Mesendoderm (in vitro differentiated cells): ENCODE data around the gene RBP3.

Source experiments
- DNase-seq: peaks from one replicate; pipeline ENCODE4 v3.0.0; 2013
- H2AK5ac ChIP-seq: 2 replicates; pipeline ENCODE4 v1.6.1; 2013; ENCODE audit warnings: low read length, inconsistent platforms
- H2BK120ac ChIP-seq: 2 replicates; pipeline ENCODE4 v1.6.1; 2013; ENCODE audit warnings: low read depth, mild to moderate bottlenecking, low read length, moderate library complexity, mixed read lengths
- H2BK15ac ChIP-seq: replicated peaks from 2 replicates; pipeline ENCODE4 v1.6.1; 2013; ENCODE audit warnings: low read depth, mild to moderate bottlenecking, moderate library complexity
- H2BK5ac ChIP-seq: 2 replicates; pipeline ENCODE4 v1.6.1; 2013; ENCODE audit warnings: low read length, inconsistent platforms
- H3K18ac ChIP-seq: 2 replicates; pipeline ENCODE4 v1.6.1; 2013; ENCODE audit warnings: mild to moderate bottlenecking, low read length, mixed read lengths
- H3K23ac ChIP-seq: one replicate; pipeline ENCODE4 v1.6.1; 2013; ENCODE audit warnings: low read length
- H3K27ac ChIP-seq: 2 replicates; pipeline ENCODE4 v1.5.1; 2013; ENCODE audit warnings: low read depth, mild to moderate bottlenecking, inconsistent platforms, low read length, moderate library complexity
- H3K27me3 ChIP-seq: 2 replicates; pipeline ENCODE4 v1.6.1; 2013; ENCODE audit warnings: low read length, control low read depth, mild to moderate bottlenecking, inconsistent platforms; ENCODE audit not compliant: insufficient read depth, poor library complexity
- H3K36me3 ChIP-seq: 2 replicates; pipeline ENCODE4 v1.6.1; 2013; ENCODE audit warnings: low read length, inconsistent platforms; ENCODE audit not compliant: control insufficient read depth, insufficient read depth
- H3K4ac ChIP-seq: one replicate; pipeline ENCODE4 v1.6.1; 2013; ENCODE audit warnings: low read depth, mild to moderate bottlenecking, low read length, moderate library complexity
- H3K4me1 ChIP-seq: 2 replicates; pipeline ENCODE4 v1.6.1; 2013; ENCODE audit warnings: low read depth, low read length, inconsistent platforms; ENCODE audit not compliant: control insufficient read depth
- H3K4me2 ChIP-seq: 2 replicates; pipeline ENCODE4 v1.6.1; 2013; ENCODE audit warnings: low read length
- H3K4me3 ChIP-seq: 2 replicates; pipeline ENCODE4 v1.5.1; 2013; ENCODE audit warnings: mild to moderate bottlenecking, low read length
- H3K56ac ChIP-seq: one replicate; pipeline ENCODE4 v1.6.1; 2013; ENCODE audit warnings: low read length
- H3K79me1 ChIP-seq: 2 replicates; pipeline ENCODE4 v1.6.1; 2013; ENCODE audit warnings: low read length, inconsistent platforms
- H3K79me2 ChIP-seq: 2 replicates; pipeline ENCODE4 v1.6.1; 2013; ENCODE audit warnings: mild to moderate bottlenecking, low read length; ENCODE audit not compliant: control insufficient read depth, insufficient read depth
- H3K9ac ChIP-seq: 2 replicates; pipeline ENCODE4 v1.6.1; 2013; ENCODE audit warnings: low read length, inconsistent platforms
- H4K5ac ChIP-seq: one replicate; pipeline ENCODE4 v1.6.1; 2013; ENCODE audit warnings: low read length
- H4K8ac ChIP-seq: one replicate; pipeline ENCODE4 v1.6.1; 2013; ENCODE audit warnings: low read depth, mild to moderate bottlenecking, control low read depth, low read length, moderate library complexity
- WGBS: extraction: QIAGEN DNeasy Blood & Tissue Kit; methylation state at CpG from one replicate; pipeline ENCODE4 v1.1.7; 2013; ENCODE audit warnings: low lambda C conversion rate, missing lambda C conversion rate; ENCODE audit not compliant: insufficient coverage; ENCODE audit errors: extremely low coverage; 5-methylcytosine and 5-hydroxymethylcytosine counted together

Gene RBP3

DNA sequence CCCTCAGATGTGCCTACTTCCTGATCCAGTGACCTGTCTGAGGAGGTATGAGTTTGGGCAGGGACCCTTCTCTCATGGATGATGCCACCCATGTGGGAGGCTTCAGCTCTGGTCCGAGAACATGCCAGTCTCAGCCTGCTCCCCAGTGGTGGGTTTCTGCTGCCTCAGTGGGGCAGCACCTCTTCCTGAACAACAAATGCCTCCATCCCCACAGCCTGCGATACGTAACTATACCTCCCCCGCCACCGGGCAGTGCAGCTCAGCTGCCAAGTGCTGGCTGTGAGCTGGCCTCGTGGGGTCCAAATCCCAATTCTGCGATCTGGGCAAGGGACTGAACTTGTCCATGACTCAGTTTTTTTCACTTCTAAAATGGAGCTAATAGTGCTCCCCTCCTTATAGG is 45.1 kb upstream of the RBP3 start:
- Histone ChIP-seq H2BK120ac (no peak overlapping the region), H3K36me3 (no peaks in the 10 kb centered on the region), H2BK15ac (no peak overlapping the region), H4K5ac (no peak overlapping the region), H3K4me2 (no peak overlapping the region), H2AK5ac (no peak overlapping the region), H3K4me1 (no peaks in the 10 kb centered on the region), H3K56ac (no peak overlapping the region), H4K8ac (no peak overlapping the region), H3K27ac (no peak overlapping the region), H3K23ac (no peak overlapping the region), H3K18ac (no peak overlapping the region), H3K27me3 (peaks cover 12% of the 10 kb centered on the region), H3K79me2 (no peaks in the 10 kb centered on the region), H3K4me3 (no peak overlapping the region), H3K4ac (no peak overlapping the region), H3K79me1 (no peaks in the 10 kb centered on the region), H2BK5ac (no peak overlapping the region), H3K9ac (no peak overlapping the region)
- DNase-seq = no peak
- WGBS = no CpG with 5 or more reads among the region's 7 CpGs

- Histone ChIP-seq H3K4me2 (no peak overlapping the region), H3K27ac (no peak overlapping the region), H3K36me3 (no peaks in the 10 kb centered on the region), H3K4me1 (no peaks in the 10 kb centered on the region), H3K79me1 (no peaks in the 10 kb centered on the region), H4K5ac (no peak overlapping the region), H3K18ac (no peak overlapping the region), H3K27me3 (peaks cover 12% of the 10 kb centered on the region), H2AK5ac (no peak overlapping the region), H4K8ac (no peak overlapping the region), H3K9ac (no peak overlapping the region), H3K4ac (no peak overlapping the region), H3K23ac (no peak overlapping the region), H3K4me3 (no peak overlapping the region), H2BK15ac (no peak overlapping the region), H2BK120ac (no peak overlapping the region), H3K79me2 (no peaks in the 10 kb centered on the region), H2BK5ac (no peak overlapping the region), H3K56ac (no peak overlapping the region)
- no peak for DNase-seq
- no CpG with 5 or more reads among the region's 6 CpGs for WGBS
Observed at GRCh38 chr10:47303866-47304265, 44.3 kb upstream of the RBP3 start.

DNA sequence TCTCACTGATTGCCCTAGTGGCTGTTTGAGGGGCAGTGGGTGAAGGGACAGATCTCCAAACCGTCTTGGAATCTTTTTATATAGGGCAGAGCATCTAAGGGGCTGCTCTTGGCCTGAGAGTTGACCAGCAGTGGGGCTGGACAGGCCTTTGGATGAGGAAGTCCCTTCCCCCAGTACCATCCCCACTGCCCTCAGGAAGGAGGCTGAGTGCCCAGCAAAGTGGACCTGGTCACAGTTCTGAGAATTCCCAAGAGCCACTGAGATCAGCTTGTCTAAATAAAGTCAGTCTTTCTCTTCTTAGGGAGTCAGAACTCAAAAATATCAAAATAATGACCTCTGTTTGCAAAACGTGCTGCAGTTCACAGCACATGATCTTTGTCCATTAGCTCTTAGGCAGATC is 42.6 kb upstream of the RBP3 start:
- no CpG with 5 or more reads among the region's 2 CpGs for WGBS

DNA sequence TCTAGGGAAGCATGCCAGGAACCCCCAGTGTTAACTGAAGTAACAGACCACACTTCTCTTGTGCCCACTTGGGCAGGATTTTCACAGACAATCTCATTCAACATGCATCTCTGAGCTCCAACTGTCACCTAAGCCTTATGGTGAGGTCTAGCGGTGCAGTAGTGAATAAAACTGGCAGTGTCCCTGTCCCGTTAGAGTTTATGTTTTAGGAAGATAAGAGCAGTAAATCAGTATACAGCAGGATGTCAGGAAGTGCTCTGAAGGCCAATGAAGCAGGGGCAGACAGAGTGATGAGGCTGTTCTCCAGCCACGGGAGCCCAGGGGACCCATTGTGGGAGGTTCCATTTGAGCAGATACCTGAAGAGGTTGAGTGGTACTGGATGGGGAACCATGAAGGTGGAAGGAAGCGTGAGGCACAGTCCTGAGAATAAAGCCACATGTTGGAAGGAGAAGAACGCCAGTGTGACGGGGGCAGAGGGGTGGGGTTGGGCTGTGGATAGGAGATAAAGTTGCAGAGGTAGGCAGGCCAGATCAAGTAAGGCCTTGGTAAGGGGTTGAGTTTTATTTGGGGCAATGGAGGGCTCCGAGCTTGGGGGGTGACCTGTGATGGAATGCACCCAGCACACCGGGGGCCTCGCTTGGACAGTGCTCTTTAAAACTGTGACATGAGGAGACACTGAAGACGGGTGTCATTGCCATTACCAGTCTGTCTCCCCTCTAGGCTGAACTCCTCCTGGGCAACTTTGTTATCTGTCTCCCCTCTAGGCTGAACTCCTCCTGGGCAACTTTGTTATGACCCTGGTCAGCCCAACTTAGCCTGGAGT is 41.6 kb upstream of the RBP3 start:
- DNase-seq = no peak
- no peak overlapping the region for H3K23ac ChIP-seq
- no peak overlapping the region for H2BK5ac ChIP-seq

More for the DNA sequence above, 42.6 kb upstream of the RBP3 start:
- Histone ChIP-seq H3K27ac (no peak overlapping the region), H3K79me1 (no peaks in the 10 kb centered on the region), H3K4me2 (no peak overlapping the region), H3K4me3 (no peak overlapping the region), H2AK5ac (no peak overlapping the region), H3K27me3 (peaks cover 5% of the 10 kb centered on the region), H3K56ac (no peak overlapping the region), H3K4ac (no peak overlapping the region), H3K36me3 (no peaks in the 10 kb centered on the region), H3K23ac (no peak overlapping the region), H4K8ac (no peak overlapping the region), H2BK15ac (no peak overlapping the region), H3K9ac (no peak overlapping the region), H3K4me1 (no peaks in the 10 kb centered on the region), H3K18ac (no peak overlapping the region), H2BK5ac (no peak overlapping the region), H4K5ac (no peak overlapping the region), H2BK120ac (no peak overlapping the region), H3K79me2 (no peaks in the 10 kb centered on the region)
- no peak for DNase-seq

DNA sequence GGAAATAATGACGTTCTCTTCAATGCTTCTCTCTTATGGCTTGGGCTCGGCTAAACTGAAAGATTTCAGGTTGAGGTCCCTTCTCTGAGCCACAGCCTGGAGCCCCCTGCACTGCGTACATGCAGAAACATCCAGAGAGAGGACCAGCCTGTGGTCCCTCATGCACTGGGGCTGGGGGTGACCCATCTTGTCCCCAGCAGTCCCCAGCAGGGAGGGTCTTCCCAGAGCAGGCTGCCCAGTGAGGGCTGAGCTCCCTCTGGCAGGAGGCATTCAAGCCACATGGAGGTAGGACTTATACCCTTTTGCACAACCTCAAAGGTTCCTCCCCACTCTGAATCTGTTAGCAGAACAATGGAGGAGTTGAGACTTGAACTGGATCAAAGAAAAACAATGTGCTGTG is 40.8 kb upstream of the RBP3 start:
- H3K36me3 ChIP-seq = no peaks in the 10 kb centered on the region
- H3K18ac ChIP-seq = no peak overlapping the region
- no peak overlapping the region for H4K5ac ChIP-seq
- no peak overlapping the region for H3K56ac ChIP-seq
- no peak overlapping the region for H3K27ac ChIP-seq
- no CpG with 5 or more reads among the region's 3 CpGs for WGBS
- no peaks in the 10 kb centered on the region for H3K4me1 ChIP-seq
- no peak overlapping the region for H3K4me2 ChIP-seq
- H3K23ac ChIP-seq = no peak overlapping the region
- H3K4me3 ChIP-seq = no peak overlapping the region
- no peaks in the 10 kb centered on the region for H3K79me2 ChIP-seq
- H3K79me1 ChIP-seq = no peaks in the 10 kb centered on the region
- H2AK5ac ChIP-seq = no peak overlapping the region
- H3K4ac ChIP-seq = no peak overlapping the region
- no peak for DNase-seq
- H2BK15ac ChIP-seq = no peak overlapping the region
- no peak overlapping the region for H2BK120ac ChIP-seq
- H4K8ac ChIP-seq = no peak overlapping the region
- no peaks in the 10 kb centered on the region for H3K27me3 ChIP-seq
- H3K9ac ChIP-seq = no peak overlapping the region
- no peak overlapping the region for H2BK5ac ChIP-seq

More for the DNA sequence above, 41.6 kb upstream of the RBP3 start:
- no peak overlapping the region for H2BK15ac ChIP-seq
- H3K27me3 ChIP-seq = peaks cover 2% of the 10 kb centered on the region
- H2AK5ac ChIP-seq = no peak overlapping the region
- no peak overlapping the region for H3K27ac ChIP-seq
- no peak overlapping the region for H3K4ac ChIP-seq
- H4K5ac ChIP-seq = no peak overlapping the region
- H4K8ac ChIP-seq = no peak overlapping the region
- H2BK120ac ChIP-seq = no peak overlapping the region
- H3K36me3 ChIP-seq = no peaks in the 10 kb centered on the region
- WGBS = no CpG with 5 or more reads among the region's 10 CpGs
- H3K4me2 ChIP-seq = no peak overlapping the region
- H3K9ac ChIP-seq = no peak overlapping the region
- H3K4me1 ChIP-seq = no peaks in the 10 kb centered on the region
- H3K56ac ChIP-seq = no peak overlapping the region
- H3K79me1 ChIP-seq = no peaks in the 10 kb centered on the region
- H3K79me2 ChIP-seq = no peaks in the 10 kb centered on the region
- H3K18ac ChIP-seq = no peak overlapping the region
- H3K4me3 ChIP-seq = no peak overlapping the region

- Histone ChIP-seq H3K36me3 (no peaks in the 10 kb centered on the region), H2BK15ac (no peak overlapping the region), H2AK5ac (no peak overlapping the region), H3K4ac (no peak overlapping the region), H3K79me2 (no peaks in the 10 kb centered on the region), H4K5ac (no peak overlapping the region), H3K4me2 (no peak overlapping the region), H4K8ac (no peak overlapping the region), H3K18ac (no peak overlapping the region), H3K4me3 (no peak overlapping the region), H3K56ac (no peak overlapping the region), H3K9ac (no peak overlapping the region), H2BK120ac (no peak overlapping the region), H3K27me3 (no peaks in the 10 kb centered on the region), H3K4me1 (no peaks in the 10 kb centered on the region), H3K27ac (no peak overlapping the region), H3K23ac (no peak overlapping the region), H2BK5ac (no peak overlapping the region), H3K79me1 (no peaks in the 10 kb centered on the region)
- DNase-seq = no peak
- no CpG with 5 or more reads among the region's 9 CpGs for WGBS
Observed at GRCh38 chr10:47308775-47309174, 39.4 kb upstream of the RBP3 start.
